HG03196 (cell line): ENCODE data around the gene KCTD17.

ENCODE experiments used
- ATAC-seq: cut with Tn5 transposase; IDR thresholded peaks from one replicate; pipeline ENCODE4 v1.9.1; 2021; ENCODE audit not compliant: unreplicated experiment

The KCTD17 gene

GRCh38 chr22:37020192-37020479, 31.4 kb upstream of the KCTD17 start:
- ATAC-seq = no peak

- no peak for ATAC-seq
Observed at GRCh38 chr22:37021041-37021440, 30.5 kb upstream of the KCTD17 start.

GRCh38 chr22:37021710-37022482, 29.6 kb upstream of the KCTD17 start:
- no peak for ATAC-seq

GRCh38 chr22:37022483-37023337, 28.8 kb upstream of the KCTD17 start:
- no peak for ATAC-seq

GRCh38 chr22:37023743-37024338, 27.7 kb upstream of the KCTD17 start:
- no peak for ATAC-seq

GRCh38 chr22:37024339-37025157, 27.0 kb upstream of the KCTD17 start:
- no peak for ATAC-seq

GRCh38 chr22:37025500-37026070, 26.0 kb upstream of the KCTD17 start:
- ATAC-seq = no peak

GRCh38 chr22:37026325-37026724, 25.2 kb upstream of the KCTD17 start:
- no peak for ATAC-seq

- ATAC-seq = no peak
Observed at GRCh38 chr22:37027556-37027955, 24.0 kb upstream of the KCTD17 start.

GRCh38 chr22:37028692-37029674, 22.6 kb upstream of the KCTD17 start:
- no peak for ATAC-seq

GRCh38 chr22:37030560-37031281, 20.8 kb upstream of the KCTD17 start:
- no peak for ATAC-seq

GRCh38 chr22:37032134-37032534, 19.4 kb upstream of the KCTD17 start:
- ATAC-seq = no peak

GRCh38 chr22:37032535-37033460, 18.7 kb upstream of the KCTD17 start:
- ATAC-seq = no peak

- ATAC-seq = no peak
Observed at GRCh38 chr22:37033605-37034430, 17.7 kb upstream of the KCTD17 start.

GRCh38 chr22:37036655-37037377, 14.7 kb upstream of the KCTD17 start:
- ATAC-seq = no peak

- ATAC-seq = no peak
Observed at GRCh38 chr22:37037669-37038068, 13.9 kb upstream of the KCTD17 start.
